ENCODE measurements around the gene NELL1.

The NELL1 gene

GRCh38 chr11:20668844-20669819 is at the start of gene NELL1:
Gene NELL1 (plus strand): TSS chr11:20669586.
- in situ Hi-C loops (cut with HindIII; ENCODE audit: low sequenced_read_pairs) = no loop called here

- in situ Hi-C loops (cut with HindIII; ENCODE audit: low sequenced_read_pairs) = no loop called here
Observed at GRCh38 chr11:20620988-20621387, 48.4 kb upstream of the NELL1 start.

- in situ Hi-C loops (cut with HindIII; ENCODE audit: low sequenced_read_pairs) = no loop called here
Observed at GRCh38 chr11:20621679-20622078, 47.7 kb upstream of the NELL1 start.

DNA sequence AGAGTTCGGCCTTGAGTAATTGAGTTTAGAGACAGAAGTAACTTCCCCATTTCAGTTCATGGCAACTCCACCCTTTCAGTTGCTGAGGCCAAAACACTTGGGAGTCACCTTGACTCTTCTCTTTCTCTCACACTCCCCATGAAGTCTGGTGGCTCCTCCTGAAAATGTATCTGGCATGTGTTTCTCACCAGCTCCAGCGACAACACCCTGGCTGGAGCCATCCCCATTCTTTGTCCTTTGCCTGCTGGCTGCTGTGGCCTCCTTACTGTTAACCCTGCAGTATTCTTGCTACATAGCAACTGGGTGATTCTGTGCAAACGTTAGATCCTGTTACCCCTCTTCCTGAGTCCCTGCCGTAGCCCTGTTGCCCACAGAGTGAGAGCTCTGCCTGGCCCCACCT is 46.1 kb upstream of the NELL1 start:
- in situ Hi-C loops (cut with HindIII; ENCODE audit: low sequenced_read_pairs) = no loop called here

- in situ Hi-C loops (cut with HindIII; ENCODE audit: low sequenced_read_pairs) = no loop called here
Observed at GRCh38 chr11:20626279-20626678, 43.1 kb upstream of the NELL1 start.

- in situ Hi-C loops (cut with HindIII; ENCODE audit: low sequenced_read_pairs) = no loop called here
Observed at GRCh38 chr11:20627026-20627425, 42.4 kb upstream of the NELL1 start.

GRCh38 chr11:20627701-20628100 is 41.7 kb upstream of the NELL1 start:
- in situ Hi-C loops (cut with HindIII; ENCODE audit: low sequenced_read_pairs) = no loop called here

DNA sequence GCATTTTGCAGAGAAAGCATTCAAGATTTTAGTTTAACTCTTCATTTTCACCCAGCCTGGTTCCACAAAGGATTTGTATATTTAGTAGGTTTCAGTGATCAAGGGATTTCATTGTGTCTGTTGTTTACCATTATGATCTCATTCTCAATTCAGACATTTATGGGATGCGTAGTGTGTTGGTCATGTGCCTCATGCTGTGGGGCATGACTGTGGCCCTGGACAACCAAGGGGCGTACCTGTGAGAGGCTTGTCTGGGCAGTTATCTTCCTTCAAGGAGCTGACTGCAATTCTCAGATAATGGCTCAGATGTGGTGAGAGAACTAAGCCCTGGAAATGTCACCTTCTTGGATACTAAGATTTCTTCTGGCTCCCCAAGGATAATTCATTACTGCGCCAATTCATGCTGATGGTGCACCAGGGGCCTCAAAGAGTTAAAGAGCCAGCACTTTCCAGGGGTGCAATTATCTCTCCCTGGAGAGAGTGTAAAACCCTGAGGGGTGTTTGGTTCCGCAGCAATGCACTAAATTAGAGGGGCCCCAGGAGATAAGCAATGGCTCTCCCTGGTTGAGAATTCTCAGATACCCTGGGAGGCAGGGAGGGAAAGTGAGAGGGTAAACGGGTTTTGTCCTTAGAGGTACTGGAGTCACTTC is 37.7 kb upstream of the NELL1 start:
- in situ Hi-C loops (cut with HindIII; ENCODE audit: low sequenced_read_pairs) = no loop called here

GRCh38 chr11:20632169-20632532 is 37.2 kb upstream of the NELL1 start:
- in situ Hi-C loops (cut with HindIII; ENCODE audit: low sequenced_read_pairs) = no loop called here

- in situ Hi-C loops (cut with HindIII; ENCODE audit: low sequenced_read_pairs) = no loop called here
Observed at GRCh38 chr11:20634044-20634443, 35.3 kb upstream of the NELL1 start.

- in situ Hi-C loops (cut with HindIII; ENCODE audit: low sequenced_read_pairs) = no loop called here
Observed at GRCh38 chr11:20634781-20635180, 34.6 kb upstream of the NELL1 start.

DNA sequence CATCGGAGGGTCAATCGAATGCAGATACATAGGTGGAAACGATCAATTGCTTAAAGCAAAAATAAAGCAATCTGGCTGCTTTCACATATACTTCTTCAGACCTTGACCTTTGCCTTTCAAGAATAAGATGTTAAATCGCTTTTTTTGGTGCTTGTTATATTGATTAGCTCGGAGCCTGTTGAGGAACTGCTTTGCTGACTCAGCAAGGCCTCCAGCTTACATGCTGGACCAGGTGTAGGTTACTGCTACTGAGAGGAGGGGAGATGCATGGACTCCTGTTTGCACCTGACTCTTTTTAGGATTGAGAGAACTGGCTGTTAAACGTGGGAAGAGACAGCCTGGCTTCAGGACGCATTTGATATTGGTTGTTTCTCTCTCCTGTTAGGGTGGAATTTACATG is 31.3 kb upstream of the NELL1 start:
- in situ Hi-C loops (cut with HindIII; ENCODE audit: low sequenced_read_pairs) = no loop called here

DNA sequence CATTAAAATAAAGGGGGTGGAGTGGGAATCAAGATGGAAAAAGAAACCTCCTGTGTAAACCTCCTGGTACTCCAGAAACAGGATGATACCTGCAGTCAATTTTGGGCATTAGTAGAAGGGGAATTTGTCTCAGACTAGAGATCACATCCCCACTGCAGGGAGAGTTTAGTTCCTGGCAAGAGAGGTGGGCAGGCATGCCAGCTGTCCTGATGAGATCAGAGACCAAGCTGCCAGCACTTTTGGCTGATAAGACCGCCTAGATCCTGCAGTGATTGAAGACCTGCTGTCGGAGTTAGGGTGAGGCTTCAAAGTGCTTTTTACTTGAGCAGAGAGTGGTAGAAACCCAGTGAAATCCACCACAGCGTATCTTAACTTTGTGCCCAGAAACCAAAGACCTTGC is 29.7 kb upstream of the NELL1 start:
- in situ Hi-C loops (cut with HindIII; ENCODE audit: low sequenced_read_pairs) = no loop called here

DNA sequence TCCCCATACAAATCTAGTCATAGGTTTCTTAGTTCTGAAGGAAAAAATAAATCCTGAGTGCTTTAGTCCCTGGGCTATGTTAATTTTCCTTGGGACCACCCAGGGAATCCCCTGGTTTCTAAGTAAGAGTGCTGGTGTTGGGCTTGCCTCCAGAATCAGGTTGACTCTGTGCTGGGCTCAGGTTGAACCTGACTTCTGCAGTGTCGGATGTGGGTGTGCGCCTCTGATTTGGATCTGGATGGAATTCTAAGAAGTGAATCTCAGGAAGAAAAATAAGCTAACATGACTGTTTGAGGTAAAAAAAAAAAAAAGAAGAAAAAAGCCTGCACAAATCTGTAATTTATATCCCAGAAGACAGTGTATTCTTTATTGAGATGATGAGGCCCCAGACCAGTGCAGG is 29.0 kb upstream of the NELL1 start:
- in situ Hi-C loops (cut with HindIII; ENCODE audit: low sequenced_read_pairs) = no loop called here

DNA sequence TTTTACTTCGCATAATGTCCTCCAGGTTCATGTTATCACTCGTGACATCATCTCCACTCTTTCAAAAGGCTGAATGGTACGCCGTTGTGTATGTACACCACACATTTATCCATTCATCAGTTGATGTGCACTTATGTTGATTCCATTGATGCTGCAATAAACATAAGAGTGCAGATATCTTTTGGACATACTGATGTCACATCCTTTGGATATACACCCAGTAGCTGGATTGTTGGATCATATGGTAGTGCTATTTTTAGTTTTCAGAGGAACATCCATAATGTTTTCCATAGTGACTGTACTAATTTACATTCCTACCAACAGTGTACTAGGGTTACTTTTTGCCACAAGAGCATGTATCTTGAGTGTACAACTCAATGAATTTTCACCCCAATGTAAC is 25.0 kb upstream of the NELL1 start:
- in situ Hi-C loops (cut with HindIII; ENCODE audit: low sequenced_read_pairs) = no loop called here

DNA sequence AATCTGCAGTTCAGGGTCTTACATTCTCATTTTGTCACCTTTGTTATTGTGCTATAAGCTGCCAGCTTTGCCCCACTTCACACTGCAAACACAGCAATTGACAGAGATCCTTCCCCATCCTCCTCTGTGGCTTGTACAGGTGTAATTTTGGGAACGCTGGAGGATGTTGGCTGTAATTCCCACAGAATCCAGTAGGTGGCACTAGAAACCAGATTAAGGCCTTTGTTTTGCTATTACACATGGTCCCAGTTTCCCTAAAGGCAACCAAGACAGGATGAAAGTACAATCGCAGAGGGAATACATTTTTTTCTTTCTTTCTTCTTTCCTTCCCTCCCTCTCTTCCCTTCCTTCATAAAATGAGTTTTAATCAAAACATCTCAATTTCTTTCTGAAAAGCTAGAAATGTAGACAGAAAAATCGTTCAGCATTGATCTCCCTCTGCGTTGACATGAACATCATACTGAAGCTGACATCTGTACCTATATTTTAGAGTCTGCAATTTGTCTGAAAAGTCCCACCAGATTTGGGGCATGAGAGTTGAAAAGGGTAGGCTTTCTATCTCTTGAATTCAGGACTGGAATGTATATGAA is 21.3 kb upstream of the NELL1 start:
- in situ Hi-C loops (cut with HindIII; ENCODE audit: low sequenced_read_pairs) = no loop called here

DNA sequence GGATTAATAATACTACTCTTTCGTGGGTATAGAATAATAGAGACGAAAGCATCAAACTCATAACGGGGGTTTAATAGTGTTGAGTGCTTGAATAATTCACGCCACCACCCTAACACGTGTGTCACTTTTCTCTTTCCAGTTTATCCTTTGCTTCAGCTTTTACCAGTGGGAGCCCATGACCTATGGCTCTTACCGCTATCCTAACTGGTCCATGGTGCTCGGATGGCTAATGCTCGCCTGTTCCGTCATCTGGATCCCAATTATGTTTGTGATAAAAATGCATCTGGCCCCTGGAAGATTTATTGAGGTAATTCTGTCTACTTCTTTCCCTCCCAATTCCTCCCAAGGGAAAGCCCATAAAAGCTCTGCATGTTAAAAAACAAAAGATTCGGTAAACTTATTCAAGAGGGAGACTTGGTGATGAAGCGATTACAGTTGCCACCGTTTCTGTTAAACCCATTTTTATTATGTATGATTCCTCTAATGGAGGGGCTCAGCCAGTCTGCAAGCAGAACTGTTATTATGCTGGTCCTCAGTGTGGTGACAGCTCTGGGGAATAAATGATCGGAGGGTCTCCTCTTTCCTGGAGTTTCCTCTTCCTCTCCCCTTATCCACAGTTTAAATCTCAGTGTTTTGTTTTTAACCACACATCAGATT is 17.1 kb upstream of the NELL1 start:
- in situ Hi-C loops (cut with HindIII; ENCODE audit: low sequenced_read_pairs) = no loop called here

GRCh38 chr11:20654038-20654437 is 15.3 kb upstream of the NELL1 start:
- in situ Hi-C loops (cut with HindIII; ENCODE audit: low sequenced_read_pairs) = no loop called here

DNA sequence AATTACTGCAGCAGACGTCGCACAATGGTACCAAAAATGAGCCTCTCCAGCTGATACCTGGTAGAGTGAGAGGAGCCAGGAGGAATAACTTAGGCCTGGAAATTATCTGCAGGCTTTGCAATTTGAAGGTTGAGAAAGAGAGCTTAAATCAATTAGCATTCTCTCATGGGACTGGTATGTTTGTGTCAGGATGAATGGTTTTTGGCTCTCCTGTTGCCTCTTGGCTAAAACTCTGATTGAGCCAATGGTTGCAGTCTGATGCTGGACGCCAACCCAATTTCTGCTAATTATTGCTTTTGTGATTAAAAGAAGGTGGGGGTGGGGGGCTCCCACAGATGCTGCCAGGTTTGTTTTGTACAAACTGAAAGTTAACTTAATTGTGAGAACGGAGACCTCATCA is 12.5 kb upstream of the NELL1 start:
- in situ Hi-C loops (cut with HindIII; ENCODE audit: low sequenced_read_pairs) = no loop called here

DNA sequence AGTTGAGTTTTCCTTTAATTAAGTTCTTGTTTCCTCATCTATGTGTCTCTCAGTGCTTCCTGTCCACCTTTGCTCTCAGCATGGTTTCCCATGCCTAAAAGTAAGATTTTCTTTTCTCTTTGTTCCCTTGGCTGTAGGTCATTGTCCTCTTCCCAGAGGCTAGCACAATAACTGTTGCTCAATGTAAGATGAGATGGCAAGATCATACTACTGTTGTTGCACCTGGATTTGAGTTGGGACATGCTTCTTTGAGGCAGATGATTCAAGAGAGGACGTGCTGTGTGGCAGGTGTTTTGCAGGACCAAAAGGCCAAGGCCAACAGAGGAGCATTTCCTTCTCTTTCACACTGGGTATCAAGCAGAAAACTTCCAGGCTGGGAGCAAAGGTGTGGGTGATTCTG is 11.3 kb upstream of the NELL1 start:
- in situ Hi-C loops (cut with HindIII; ENCODE audit: low sequenced_read_pairs) = no loop called here

- in situ Hi-C loops (cut with HindIII; ENCODE audit: low sequenced_read_pairs) = no loop called here
Observed at GRCh38 chr11:20661445-20661844, 7.9 kb upstream of the NELL1 start.
